Mesodermal cell (in vitro differentiated cells): ENCODE data around the gene SMARCC1.

ENCODE experiments used
- H3K27ac ChIP-seq: 2 replicates; pipeline ENCODE4 v1.7.0; 2013; ENCODE audit warnings: mild to moderate bottlenecking, low read depth, low read length, moderate library complexity; ENCODE audit not compliant: severe bottlenecking
- H3K36me3 ChIP-seq: 2 replicates; pipeline ENCODE4 v1.7.1; 2013; ENCODE audit warnings: mild to moderate bottlenecking, low read length, moderate library complexity; ENCODE audit not compliant: control insufficient read depth, insufficient read depth
- H3K4me1 ChIP-seq: one replicate; pipeline ENCODE4 v1.7.1; 2013; ENCODE audit warnings: mild to moderate bottlenecking, low read length; ENCODE audit not compliant: insufficient read depth, control insufficient read depth, poor library complexity, severe bottlenecking
- H3K4me3 ChIP-seq: 2 replicates; pipeline ENCODE4 v1.7.0; 2013; ENCODE audit warnings: low read length, control low read depth, mild to moderate bottlenecking; ENCODE audit not compliant: insufficient read depth, poor library complexity, severe bottlenecking; ENCODE audit errors: extremely low read depth
- H3K9me3 ChIP-seq: 2 replicates; pipeline ENCODE4 v1.7.1; 2013; ENCODE audit warnings: mild to moderate bottlenecking, low read length, moderate library complexity; ENCODE audit not compliant: control insufficient read depth
- WGBS, 2 experiments: methylation state at CpG; one replicate each; pipeline ENCODE4 v1.1.5; 2013; ENCODE audit warnings: missing lambda C conversion rate in 2 of 2; ENCODE audit not compliant: insufficient coverage in 2 of 2; 5-methylcytosine and 5-hydroxymethylcytosine counted together

The SMARCC1 gene

GRCh38 chr3:47799733-47800132 is 18.0 kb upstream of the SMARCC1 start:
- Histone ChIP-seq H3K9me3 (no peaks in the 10 kb centered on the region), H3K4me3 (no peak overlapping the region)
- 86 to 94% methylated on average over 3 to 4 of the region's 4 CpGs for WGBS, 2 experiments

DNA sequence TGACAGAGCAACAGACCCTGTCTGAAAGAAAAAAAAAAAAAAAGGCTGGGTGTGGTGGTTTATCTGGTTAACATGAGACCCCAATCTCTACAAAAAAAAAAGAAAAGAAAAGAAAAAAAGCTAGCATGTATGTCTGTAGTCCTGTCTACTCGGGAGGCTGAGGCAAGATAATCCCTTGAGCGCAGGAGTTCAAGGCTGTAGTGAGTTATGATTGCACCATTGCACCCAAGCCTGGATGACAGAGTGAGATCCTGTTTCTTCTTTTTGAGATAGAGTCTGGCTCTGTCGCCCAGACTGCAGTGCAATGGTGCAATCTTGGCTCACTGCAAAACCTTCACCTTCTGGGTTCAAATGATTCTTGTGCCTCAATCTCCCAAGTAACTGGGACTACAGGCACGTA is 12.9 kb upstream of the SMARCC1 start:
- Histone ChIP-seq H3K36me3 (no peaks in the 10 kb centered on the region), H3K9me3 (no peaks in the 10 kb centered on the region), H3K4me3 (no peak overlapping the region), H3K4me1 (peaks cover 4% of the 10 kb centered on the region), H3K27ac (no peak overlapping the region)
- 84 to 94% methylated on average over 2 to 4 of the region's 4 CpGs for WGBS, 2 experiments

More at GRCh38 chr3:47799733-47800132, 18.0 kb upstream of the SMARCC1 start:
- H3K4me1 ChIP-seq = peaks cover 10% of the 10 kb centered on the region
- no peak overlapping the region for H3K27ac ChIP-seq
- H3K36me3 ChIP-seq = no peaks in the 10 kb centered on the region

GRCh38 chr3:47792699-47793098 is 11.0 kb upstream of the SMARCC1 start:
- WGBS, 2 experiments = 100% methylated on average over 1 of the region's 2 CpGs; no CpG with 5 or more reads in 1 of the 2 experiments
- Histone ChIP-seq H3K4me3 (no peak overlapping the region), H3K4me1 (peaks cover 4% of the 10 kb centered on the region), H3K9me3 (no peaks in the 10 kb centered on the region), H3K36me3 (no peaks in the 10 kb centered on the region), H3K27ac (no peak overlapping the region)

GRCh38 chr3:47791193-47791855 is 9.6 kb upstream of the SMARCC1 start:
- Histone ChIP-seq H3K4me1 (no peaks in the 10 kb centered on the region), H3K36me3 (no peaks in the 10 kb centered on the region), H3K27ac (no peak overlapping the region), H3K4me3 (no peak overlapping the region), H3K9me3 (no peaks in the 10 kb centered on the region)
- WGBS, 2 experiments = 91 to 92% methylated on average over 11 to 14 of the region's 16 CpGs

DNA sequence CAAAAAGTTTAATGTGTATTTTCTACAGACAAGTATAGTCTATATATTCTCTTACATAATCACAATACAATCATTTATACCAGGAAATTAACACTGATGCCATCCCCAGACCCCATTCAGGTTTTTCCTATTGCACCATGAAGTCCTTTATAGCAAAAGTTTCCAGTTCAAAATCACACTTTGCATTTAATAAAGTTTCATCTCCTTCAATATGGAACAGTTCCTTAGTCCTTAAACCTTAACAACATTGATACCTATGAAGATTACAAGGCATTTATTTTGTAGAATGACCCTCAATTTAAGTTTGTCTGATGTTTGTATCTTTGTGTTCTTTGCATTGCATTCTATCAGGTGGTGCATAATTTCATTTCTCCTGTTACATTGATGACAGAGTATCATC is 2.0 kb upstream of the SMARCC1 start:
- H3K4me3 ChIP-seq = no peak overlapping the region
- no peaks in the 10 kb centered on the region for H3K9me3 ChIP-seq
- peaks cover 5% of the 10 kb centered on the region for H3K4me1 ChIP-seq
- H3K36me3 ChIP-seq = peaks cover 8% of the 10 kb centered on the region
- H3K27ac ChIP-seq = no peak overlapping the region

DNA sequence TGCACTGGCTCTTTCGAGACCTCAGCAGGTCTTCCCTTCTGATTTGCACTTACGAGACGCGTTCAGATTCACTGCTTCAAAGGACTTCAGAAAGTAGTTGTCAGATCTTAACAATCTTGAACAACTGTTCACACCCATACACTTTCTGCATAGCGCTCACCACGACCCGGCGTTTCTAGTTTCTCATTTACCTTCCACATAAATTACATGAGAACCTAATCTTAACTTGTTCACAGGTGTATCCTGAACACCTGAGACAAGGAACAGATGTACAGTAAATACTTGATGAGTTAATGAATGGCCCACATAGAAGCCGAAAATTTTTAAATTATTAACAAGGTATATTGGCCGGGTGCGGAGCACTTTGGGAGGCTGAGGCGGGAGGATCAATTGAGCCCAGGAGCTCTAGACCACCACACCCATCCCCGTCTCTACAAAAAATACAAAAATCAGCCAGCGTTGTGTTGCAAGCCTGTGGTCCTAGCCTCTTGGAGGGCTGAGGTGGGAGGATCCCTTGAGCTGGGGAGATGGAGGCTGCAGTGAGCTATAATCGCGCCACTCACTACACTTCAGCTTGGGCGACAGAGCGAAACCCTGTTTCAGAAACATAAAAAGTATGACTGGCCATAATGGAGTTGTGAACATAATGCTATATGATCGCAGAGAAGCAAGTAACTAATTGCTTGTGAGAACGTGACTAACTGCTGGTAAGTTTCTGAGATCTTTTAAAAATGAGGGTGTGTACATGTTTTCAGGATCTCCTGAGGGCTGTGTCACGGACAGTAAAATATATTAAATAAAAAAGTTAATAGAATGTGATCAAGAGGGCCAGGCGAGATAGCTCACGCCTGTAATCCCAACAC is 984 bp upstream of the SMARCC1 start:
- no peaks in the 10 kb centered on the region for H3K9me3 ChIP-seq
- 61 to 65% methylated on average over 15 to 19 of the region's 23 CpGs for WGBS, 2 experiments
- H3K27ac ChIP-seq = peak overlapping the region; percentile 99
- H3K36me3 ChIP-seq = peaks cover 13% of the 10 kb centered on the region
- peaks cover 5% of the 10 kb centered on the region for H3K4me1 ChIP-seq
- H3K4me3 ChIP-seq = peak overlapping the region; percentile 88

GRCh38 chr3:47780741-47781684 is 680 bp downstream of the SMARCC1 start:
- Histone ChIP-seq H3K36me3 (peaks cover 23% of the 10 kb centered on the region), H3K27ac (peak overlapping the region; percentile 99), H3K4me1 (peaks cover 5% of the 10 kb centered on the region), H3K4me3 (peak overlapping the region; percentile 88), H3K9me3 (no peaks in the 10 kb centered on the region)
- WGBS, 2 experiments = 0% methylated on average over 42 to 46 of the region's 54 CpGs

DNA sequence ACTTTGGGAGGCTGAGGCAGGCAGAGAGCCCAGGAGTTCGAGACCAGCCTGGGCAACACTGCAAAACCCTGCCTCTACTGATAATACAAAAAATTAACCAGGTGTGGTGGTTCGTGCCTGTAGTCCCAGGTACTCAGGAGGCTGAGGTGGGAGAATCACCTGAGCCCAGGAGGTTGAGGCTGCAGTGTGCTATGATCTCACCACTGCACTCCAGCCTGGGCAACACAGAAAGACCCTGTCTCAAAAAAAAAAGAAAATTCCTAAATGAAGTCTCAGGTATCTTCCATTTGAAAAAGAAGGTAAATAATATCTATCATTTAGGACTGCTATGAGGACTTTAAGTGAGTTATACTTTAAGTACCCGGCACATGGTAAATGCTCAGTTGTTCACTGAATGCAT is 2.9 kb downstream of the SMARCC1 start:
- Histone ChIP-seq H3K9me3 (no peaks in the 10 kb centered on the region), H3K36me3 (peaks cover 30% of the 10 kb centered on the region), H3K27ac (no peak overlapping the region), H3K4me3 (peak overlapping the region; percentile 88), H3K4me1 (peaks cover 5% of the 10 kb centered on the region)
- 75 to 92% methylated on average over 1 to 2 of the region's 3 CpGs for WGBS, 2 experiments

DNA sequence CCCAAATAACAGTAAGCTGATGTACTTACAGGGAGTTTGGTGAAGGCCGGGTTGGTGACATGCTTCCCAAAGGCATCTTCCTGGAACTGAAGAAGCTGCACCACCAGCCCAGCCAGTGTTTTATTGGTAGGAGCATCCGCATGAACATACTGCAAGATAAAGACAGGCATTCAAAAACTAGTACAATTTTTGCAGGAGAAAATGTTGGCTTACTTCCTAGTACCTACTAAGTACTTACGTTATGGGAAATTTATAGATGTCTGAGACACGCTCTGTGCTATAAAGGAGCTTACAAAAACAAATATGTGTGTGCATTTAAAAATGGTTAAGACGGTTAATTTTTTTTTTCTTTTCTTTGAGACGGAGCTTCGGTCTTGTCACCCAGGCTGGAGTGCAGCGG is 8.9 kb downstream of the SMARCC1 start:
- Histone ChIP-seq H3K36me3 (peaks cover 66% of the 10 kb centered on the region), H3K27ac (no peak overlapping the region), H3K4me3 (no peak overlapping the region), H3K4me1 (peaks cover 3% of the 10 kb centered on the region), H3K9me3 (no peaks in the 10 kb centered on the region)
- 97 to 100% methylated on average over 3 to 7 of the region's 8 CpGs for WGBS, 2 experiments

GRCh38 chr3:47772047-47772446 is 9.6 kb downstream of the SMARCC1 start:
- 98 to 100% methylated on average over 2 to 6 of the region's 8 CpGs for WGBS, 2 experiments
- Histone ChIP-seq H3K36me3 (peaks cover 67% of the 10 kb centered on the region), H3K4me3 (no peak overlapping the region), H3K9me3 (no peaks in the 10 kb centered on the region), H3K27ac (no peak overlapping the region), H3K4me1 (peaks cover 3% of the 10 kb centered on the region)
